Ovary (tissue), 9 donors: ENCODE results near the gene ABCC4. TPM values are rescaled to one million over a fixed set of nuclear protein-coding genes. Genes with fewer than 3 reads are reported as not detected.

Experiments used
- DNase-seq, 5 donors: peaks; one replicate each; pipeline ENCODE4 v3.0.0-alpha.2; 2019 to 2020
- H3K27ac ChIP-seq, 2 donors: fragments of 200-600 bp; one replicate each; pipeline versions ENCODE4 v1.5.1 to v1.8.0; 2019 to 2022
- H3K27me3 ChIP-seq: fragments of 200-600 bp; one replicate; pipeline ENCODE4 v1.8.0; 2022
- H3K36me3 ChIP-seq: fragments of 200-600 bp; sonication (generic); one replicate; pipeline ENCODE4 v1.5.1; 2019
- H3K4me1 ChIP-seq: one replicate; pipeline ENCODE4 v1.8.1; 2013; ENCODE audit warnings: mild to moderate bottlenecking, moderate library complexity; ENCODE audit not compliant: insufficient read depth
- H3K4me3 ChIP-seq: fragments of 200-600 bp; sonication (generic); one replicate; pipeline ENCODE4 v1.5.1; 2017
- H3K9me3 ChIP-seq, 2 donors: fragments of 200-600 bp in 1 of 2; sonication (generic) in 1 of 2; one replicate each; pipeline versions ENCODE4 v1.5.1 to v1.8.1; 2013 to 2019; ENCODE audit warnings: mild to moderate bottlenecking in 1 of 2, moderate library complexity in 1 of 2
- CTCF ChIP-seq, 3 donors: fragments of 450-650 bp in 2 of 3; fragments of 200-600 bp in 1 of 3; IDR thresholded peaks; one replicate each; pipeline versions ENCODE4 v1.5.1 to v1.8.0; 2016 to 2022; ENCODE audit warnings: antibody characterized with exemption in 3 of 3, mild to moderate bottlenecking in 1 of 3
- EP300 ChIP-seq: sonication (generic); formaldehyde crosslinking; IDR thresholded peaks from one replicate; pipeline ENCODE4 v1.6.1; 2017; ENCODE audit warnings: antibody characterized with exemption
- POLR2A ChIP-seq: fragments of 450-650 bp; IDR thresholded peaks from one replicate; pipeline ENCODE4 v1.6.1; 2017; ENCODE audit warnings: antibody characterized with exemption, mild to moderate bottlenecking, moderate library complexity
- WGBS, 3 donors: extraction: QIAGEN DNeasy Blood & Tissue Kit in 1 of 3; methylation state at CpG; one replicate each; pipeline versions ENCODE4 v1.1.5 to v1.1.7; 2013 to 2017; 5-methylcytosine and 5-hydroxymethylcytosine counted together
- intact Hi-C, 4 donors: fragments of 100-400 bp; cut with DNase I; formaldehyde crosslinking; loops; one replicate each; pipeline versions ENCODE4 v1.11.0 to v1.15.1; 2022 to 2023
- polyA plus RNA-seq, 2 donors: library from polyadenylated mRNA; stranded (reverse); fragments of 200-250 nt in 1 of 2; fragments of 350-450 nt in 1 of 2; fragmentation: Illumina TruSeq in 1 of 2; extraction: RNeasy Lipid Tissue Mini Kit (QIAGEN cat#74804) in 1 of 2; gene quantifications; one replicate each; pipeline ENCODE4 v1.2.3, GENCODE V29; 2013 to 2014
- total RNA-seq, 7 donors: library from RNA; depleted of rRNA in 2 of 7; stranded (reverse); fragments of >200 nt in 2 of 7; fragmentation: NEBNext Ultra II Directional in 3 of 7; extraction: Animal tissue kit (Norgen Biotek cat#: 25700) in 3 of 7; gene quantifications; one replicate each; pipeline versions ENCODE4 v1.1.0 to v1.2.4, GENCODE V29; 2016 to 2023
- donor health status: DM: no; HTN: no; CAD: no; lungs with moderate emphysema.
- donor health status: DM: no; HTN: no; CAD: no.
- donor health status: Bipolar disorder and iron deficiency.
- donor health status: DM: yes; HTN: yes; CAD: no.
- donor health status: DM: no; HTN: no; CAD: no.
- donor health status: DM: yes; HTN: yes; CAD: no.

ABCC4 gene
- total and polyA plus RNA-seq, 9 donors = 6.1 to 28.5 (median 11.5) TPM

GRCh38 chr13:95003019-95003813, 298.0 kb downstream of the ABCC4 start:
- intact Hi-C loops = no loop called here
- WGBS, 3 donors = 4 to 7% (median 4%) methylated on average over 30 to 41 of the region's 41 CpGs
- no peak overlapping the region for H3K4me3 ChIP-seq
- no peak overlapping the region for H3K27ac ChIP-seq
- H3K27me3 ChIP-seq = no peaks in the 10 kb centered on the region
- TF ChIP-seq CTCF (IDR thresholded peaks at IDR 0.05) (no peak), EP300 (no peak), POLR2A (no peak)
- DNase-seq = peak in 1 of 5 donors; percentile 34
- H3K9me3 ChIP-seq = no peaks in the 10 kb centered on the region
- H3K36me3 ChIP-seq = no peaks in the 10 kb centered on the region
- H3K4me1 ChIP-seq = no peaks in the 10 kb centered on the region

DNA sequence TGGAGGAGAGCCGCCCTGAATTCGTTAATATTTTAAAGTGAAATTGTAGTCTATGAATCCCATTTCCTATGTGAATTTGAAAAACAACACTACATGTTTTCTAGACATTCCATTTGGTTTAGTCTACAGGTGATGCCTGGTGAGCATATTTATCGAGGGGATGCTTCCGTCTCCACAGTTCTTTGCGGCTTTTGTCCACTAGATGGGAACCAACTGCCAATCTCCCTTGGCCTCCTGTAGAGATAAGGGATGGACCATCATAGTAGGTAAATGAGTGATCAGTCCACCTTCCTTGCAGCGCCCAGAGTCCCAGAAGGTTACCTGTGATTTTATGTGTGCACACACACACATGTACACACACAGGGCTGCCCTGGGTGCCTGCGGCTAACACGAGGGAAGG, 299.1 kb downstream of the ABCC4 start:
- Histone ChIP-seq H3K27me3 (no peaks in the 10 kb centered on the region), H3K27ac (no peak overlapping the region), H3K4me3 (no peak overlapping the region), H3K4me1 (no peaks in the 10 kb centered on the region), H3K36me3 (no peaks in the 10 kb centered on the region), H3K9me3 (no peaks in the 10 kb centered on the region)
- TF ChIP-seq CTCF (IDR thresholded peaks at IDR 0.05) (no peak), POLR2A (no peak), EP300 (no peak)
- DNase-seq = no peak
- intact Hi-C loops = no loop called here
- 93 to 95% (median 94%) methylated on average over 8 of the region's 8 CpGs for WGBS, 3 donors

DNA sequence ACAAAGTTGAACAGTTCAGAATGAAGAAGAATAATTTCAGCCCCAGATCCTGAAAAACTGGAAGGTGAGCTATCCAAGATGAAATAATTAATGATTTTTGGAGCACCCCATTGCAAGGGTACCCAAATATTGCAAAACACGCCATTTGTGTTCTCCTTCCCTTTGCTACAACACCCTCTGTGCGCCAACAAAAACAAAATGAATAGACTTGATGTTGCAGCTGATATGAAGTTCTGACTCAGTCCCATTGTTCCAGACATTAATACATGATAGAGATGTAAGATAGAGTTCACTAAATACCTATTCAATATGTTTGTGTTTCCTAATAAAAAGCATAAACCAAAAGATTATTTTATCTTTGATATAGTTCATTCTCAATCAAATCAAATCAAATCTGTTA, 301.4 kb downstream of the ABCC4 start:
- no peaks in the 10 kb centered on the region for H3K27me3 ChIP-seq
- H3K36me3 ChIP-seq = no peaks in the 10 kb centered on the region
- DNase-seq = no peak
- no peak overlapping the region for H3K27ac ChIP-seq
- intact Hi-C loops = no loop called here
- TF ChIP-seq CTCF (IDR thresholded peaks at IDR 0.05) (no peak), POLR2A (no peak), EP300 (no peak)
- H3K9me3 ChIP-seq = no peaks in the 10 kb centered on the region
- H3K4me3 ChIP-seq = no peak overlapping the region
- 63 to 96% (median 77%) methylated on average over 2 of the region's 2 CpGs for WGBS, 3 donors
- no peaks in the 10 kb centered on the region for H3K4me1 ChIP-seq

- DNase-seq = no peak
- Histone ChIP-seq H3K36me3 (no peaks in the 10 kb centered on the region), H3K4me1 (peaks cover 5% of the 10 kb centered on the region), H3K4me3 (no peak overlapping the region), H3K9me3 (no peaks in the 10 kb centered on the region), H3K27ac (no peak overlapping the region), H3K27me3 (no peaks in the 10 kb centered on the region)
- intact Hi-C loops = no loop called here
- no peak for TF ChIP-seq EP300
- no peak for TF ChIP-seq POLR2A
- no peak for TF ChIP-seq CTCF (IDR thresholded peaks at IDR 0.05)
Observed at GRCh38 chr13:94997126-94997525, 304.1 kb downstream of the ABCC4 start.
